Upper lobe of left lung (tissue), 4 donors: ENCODE results near the gene RBM33.

Experiments used
- CTCF ChIP-seq, 6 experiments: fragments of 450-650 bp in 4 of 6; fragments of 200-600 bp in 2 of 6; sonication (generic) in 2 of 6; IDR thresholded peaks; one replicate each; pipeline ENCODE4 v1.5.1; 2016 to 2019; ENCODE audit warnings: antibody characterized with exemption in 6 of 6
- POLR2A ChIP-seq, 4 donors: fragments of 450-650 bp; IDR thresholded peaks; one replicate each; pipeline ENCODE4 v1.5.1; 2016 to 2017; ENCODE audit warnings: antibody characterized with exemption in 4 of 4, mild to moderate bottlenecking in 2 of 4
- POLR2AphosphoS5 ChIP-seq, 2 donors: sonication (generic); formaldehyde crosslinking; IDR thresholded peaks; one replicate each; pipeline ENCODE4 v1.5.1; 2017; ENCODE audit warnings: antibody characterized with exemption in 2 of 2

GRCh38 chr7:155818154-155818819 lies 173.8 kb downstream of the RBM33 start:
- TF ChIP-seq CTCF (IDR thresholded peaks at IDR 0.05) = no peak
- TF ChIP-seq POLR2AphosphoS5 (IDR thresholded peaks at IDR 0.05) = no peak
- TF ChIP-seq POLR2A (IDR thresholded peaks at IDR 0.05) = no peak
